Measurements from ENCODE around the gene DUSP8.
"Not testable (repeated sequence)": the region's sequence is repeated elsewhere in the genome, so short reads cannot be mapped to it uniquely, and the experiment has no call there.

DUSP8 gene

DNA sequence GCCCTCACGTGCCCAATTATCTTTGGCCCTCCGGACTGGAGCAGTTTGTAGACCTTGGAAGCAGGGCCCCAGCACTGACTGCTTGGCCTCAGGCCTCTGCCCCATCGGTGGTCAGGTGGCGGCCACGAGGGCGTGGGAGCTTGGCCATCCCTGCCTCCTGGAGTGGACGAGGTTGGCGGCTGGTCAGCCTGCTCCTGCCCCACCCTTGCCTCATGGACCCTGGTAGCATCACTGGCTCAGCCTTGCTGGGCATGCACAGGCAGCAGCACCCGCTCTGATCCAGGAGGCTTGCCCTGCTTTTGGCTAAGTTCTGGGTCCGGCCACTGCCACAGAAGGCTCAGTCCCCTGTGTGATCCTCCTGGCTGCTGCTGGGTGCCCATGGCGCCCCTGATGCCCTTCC, 32.1 kb upstream of the DUSP8 start:
- TF ChIP-seq, protein P1, sequence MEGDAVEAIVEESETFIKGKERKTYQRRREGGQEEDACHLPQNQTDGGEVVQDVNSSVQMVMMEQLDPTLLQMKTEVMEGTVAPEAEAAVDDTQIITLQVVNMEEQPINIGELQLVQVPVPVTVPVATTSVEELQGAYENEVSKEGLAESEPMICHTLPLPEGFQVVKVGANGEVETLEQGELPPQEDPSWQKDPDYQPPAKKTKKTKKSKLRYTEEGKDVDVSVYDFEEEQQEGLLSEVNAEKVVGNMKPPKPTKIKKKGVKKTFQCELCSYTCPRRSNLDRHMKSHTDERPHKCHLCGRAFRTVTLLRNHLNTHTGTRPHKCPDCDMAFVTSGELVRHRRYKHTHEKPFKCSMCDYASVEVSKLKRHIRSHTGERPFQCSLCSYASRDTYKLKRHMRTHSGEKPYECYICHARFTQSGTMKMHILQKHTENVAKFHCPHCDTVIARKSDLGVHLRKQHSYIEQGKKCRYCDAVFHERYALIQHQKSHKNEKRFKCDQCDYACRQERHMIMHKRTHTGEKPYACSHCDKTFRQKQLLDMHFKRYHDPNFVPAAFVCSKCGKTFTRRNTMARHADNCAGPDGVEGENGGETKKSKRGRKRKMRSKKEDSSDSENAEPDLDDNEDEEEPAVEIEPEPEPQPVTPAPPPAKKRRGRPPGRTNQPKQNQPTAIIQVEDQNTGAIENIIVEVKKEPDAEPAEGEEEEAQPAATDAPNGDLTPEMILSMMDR (conservative IDR thresholded peaks at IDR 0.05; ENCODE audit: low read length): no peak
- DNase-seq (ENCODE audit: low read depth): no peak

DNA sequence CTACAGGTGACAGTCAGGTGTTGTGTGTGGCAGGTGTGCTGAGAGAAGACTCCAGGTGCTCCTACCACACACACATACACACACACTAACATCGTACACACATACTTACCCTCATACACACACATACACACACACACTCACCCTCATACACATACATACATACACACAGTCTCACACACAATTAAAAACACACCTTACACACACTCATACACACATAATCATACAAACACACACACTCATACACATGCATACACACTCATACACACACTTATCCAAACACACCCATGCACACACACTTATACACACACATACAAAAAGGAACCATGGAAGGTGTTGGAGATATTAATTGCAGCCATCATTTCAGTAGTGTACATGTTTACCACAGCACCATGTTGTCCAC, 31.6 kb upstream of the DUSP8 start:
- TF ChIP-seq, protein P1 (conservative IDR thresholded peaks at IDR 0.05; ENCODE audit: low read length): no peak

More for the DNA sequence above, 32.1 kb upstream of the DUSP8 start:
- H3K4me3 ChIP-seq (ENCODE audit: low read length): no peak overlapping the region

DNA sequence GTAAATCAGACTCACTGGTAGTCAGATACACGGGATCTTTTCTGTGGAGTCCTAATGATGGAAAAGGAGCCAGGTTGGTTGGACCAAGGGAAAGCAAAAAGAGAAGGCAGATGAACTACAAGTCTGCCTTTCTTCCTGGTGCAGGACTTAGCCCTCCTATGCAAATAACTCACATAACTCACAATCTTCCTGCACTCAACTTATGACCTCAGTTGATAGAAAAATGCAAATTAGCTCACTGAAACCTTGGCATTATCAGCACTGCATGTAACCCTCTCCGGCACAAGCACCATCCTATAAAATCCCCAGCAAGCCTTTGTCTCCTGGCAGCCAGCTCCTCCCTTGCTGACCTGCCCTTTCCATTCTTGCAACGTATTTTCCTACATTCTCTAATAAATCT, 29.6 kb upstream of the DUSP8 start:
- not testable (repeated sequence) for DNase-seq (ENCODE audit: low read depth); H3K4me3 ChIP-seq (ENCODE audit: low read length)

More for the DNA sequence above, 31.6 kb upstream of the DUSP8 start:
- DNase-seq (ENCODE audit: low read depth): no peak
- no peak overlapping the region for H3K4me3 ChIP-seq (ENCODE audit: low read length)

DNA sequence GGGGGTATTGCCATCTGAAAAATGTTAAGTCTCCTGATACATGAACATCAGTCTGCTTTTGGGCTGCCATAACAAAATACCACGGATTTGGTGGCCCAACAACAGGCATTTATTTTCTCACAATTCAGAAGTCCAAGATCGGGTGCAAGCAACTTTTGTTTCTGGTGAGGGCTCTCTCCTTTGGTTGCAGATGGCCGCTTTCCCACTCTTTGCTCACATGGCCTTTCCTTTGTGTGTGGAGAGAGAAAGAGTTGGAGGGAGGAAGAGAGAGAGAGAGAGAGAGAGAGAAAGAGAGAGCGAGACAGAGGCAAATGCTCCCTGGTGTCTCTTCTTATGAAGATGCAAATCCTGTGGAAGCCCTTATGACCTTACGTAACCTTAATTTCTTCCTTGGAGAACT, 28.6 kb upstream of the DUSP8 start:
- TF ChIP-seq, protein P1 (conservative IDR thresholded peaks at IDR 0.05; ENCODE audit: low read length): no peak
- no peak overlapping the region for H3K4me3 ChIP-seq (ENCODE audit: low read length)
- DNase-seq (ENCODE audit: low read depth): no peak

DNA sequence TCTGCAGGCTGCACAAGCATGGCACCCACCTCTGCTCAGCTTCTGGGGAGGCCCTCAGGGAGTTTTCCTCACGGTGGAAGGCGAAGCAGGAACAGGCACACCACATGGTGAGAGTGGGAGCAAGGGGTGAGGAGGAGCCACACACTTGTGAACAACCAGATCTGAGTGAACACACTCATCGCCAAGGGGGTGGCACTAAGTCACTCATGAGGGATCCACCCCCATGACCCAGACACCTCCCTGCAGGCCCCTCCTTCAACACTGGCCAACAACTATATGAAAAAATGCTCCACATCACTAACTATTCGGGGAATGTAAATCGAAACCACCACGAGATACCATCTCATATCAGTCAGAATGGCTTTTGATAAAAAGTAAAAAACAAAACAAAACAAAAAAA, 26.7 kb upstream of the DUSP8 start:
- H3K4me3 ChIP-seq (ENCODE audit: low read length): no peak overlapping the region
- TF ChIP-seq, protein P1 (conservative IDR thresholded peaks at IDR 0.05; ENCODE audit: low read length): no peak
- no peak for DNase-seq (ENCODE audit: low read depth)

DNA sequence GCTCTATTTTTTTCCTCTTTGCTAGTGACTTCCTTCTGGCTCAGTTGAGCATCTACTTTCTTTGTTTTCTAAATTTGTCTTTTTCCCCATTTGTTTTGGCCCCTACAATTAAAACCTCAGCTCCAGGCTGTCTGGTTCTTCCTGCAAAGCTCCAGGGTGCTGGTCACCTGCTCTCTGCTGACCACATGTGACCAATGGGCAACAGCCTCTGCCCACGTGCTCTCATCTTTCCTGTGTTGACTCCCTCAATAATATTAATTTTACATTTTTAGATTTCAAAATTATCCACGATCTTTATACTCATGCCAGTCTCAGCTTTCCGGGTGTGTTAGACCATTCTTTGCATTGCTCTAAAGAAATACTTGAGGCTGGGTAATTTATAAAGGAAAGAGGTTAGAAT, 26.3 kb upstream of the DUSP8 start:
- H3K4me3 ChIP-seq (ENCODE audit: low read length); DNase-seq (ENCODE audit: low read depth): not testable (repeated sequence)

DNA sequence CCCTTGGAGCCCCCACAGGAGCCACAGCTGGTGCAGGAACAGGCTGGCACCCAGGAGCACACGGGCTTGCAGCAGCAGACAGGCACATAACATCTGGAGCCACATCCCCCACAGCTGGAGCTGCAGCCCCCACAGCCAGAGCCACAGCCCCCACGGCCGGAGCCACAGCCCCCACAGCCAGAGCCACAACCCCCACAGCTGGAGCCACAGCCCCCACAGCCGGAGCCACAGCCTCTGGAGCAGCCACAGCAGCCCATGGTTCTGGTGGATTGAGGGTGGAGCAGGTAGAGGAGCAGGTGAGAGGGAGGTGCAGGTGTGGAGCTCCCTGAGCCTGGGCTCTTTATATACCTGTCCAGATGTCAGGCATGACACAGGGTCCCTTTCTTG, 25.9 kb upstream of the DUSP8 start, which contains the start of gene KRTAP5-2:
Gene KRTAP5-2 (minus strand): TSS at position 301 of the 387 bp plus-strand sequence. CDS start 44 bp downstream, at position 257.
- no peak for DNase-seq (ENCODE audit: low read depth)
- TF ChIP-seq, protein P1 (conservative IDR thresholded peaks at IDR 0.05; ENCODE audit: low read length): no peak
- H3K4me3 ChIP-seq (ENCODE audit: low read length): no peak within 1 kb of the TSS

DNA sequence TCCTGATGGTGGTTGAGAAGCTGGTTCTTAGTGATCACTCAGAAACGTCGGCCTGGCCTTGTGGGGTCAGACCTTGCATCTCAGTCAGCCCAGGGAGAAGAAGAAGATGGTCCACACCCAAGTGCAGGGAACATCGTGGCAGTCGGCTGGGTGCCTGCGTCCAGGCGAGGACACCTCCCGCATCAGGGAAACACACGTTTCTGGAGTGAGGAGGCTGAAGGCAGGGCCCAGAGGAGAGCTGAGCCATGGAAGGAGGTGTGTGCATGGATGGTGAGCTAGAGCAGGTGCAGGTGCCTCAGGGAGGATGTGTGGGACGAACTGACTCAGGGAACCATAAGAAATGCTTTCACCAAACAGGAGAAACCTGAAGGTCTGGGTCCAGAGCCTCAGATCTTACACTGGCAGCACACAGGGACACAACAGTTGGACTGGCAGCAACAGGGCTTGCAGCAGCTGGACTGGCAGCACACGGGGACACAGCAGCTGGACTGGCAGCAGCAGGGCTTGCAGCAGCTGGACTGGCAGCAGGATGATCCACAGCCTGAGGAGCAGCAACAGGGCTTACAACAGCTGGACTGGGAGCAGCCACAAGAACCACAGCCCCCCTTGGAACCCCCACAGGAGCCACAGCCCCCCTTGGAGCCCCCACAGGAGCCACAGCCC, 25.4 kb upstream of the DUSP8 start:
- H3K4me3 ChIP-seq (ENCODE audit: low read length): no peak overlapping the region
- TF ChIP-seq, protein P1 (conservative IDR thresholded peaks at IDR 0.05; ENCODE audit: low read length): no peak
- DNase-seq (ENCODE audit: low read depth): no peak

DNA sequence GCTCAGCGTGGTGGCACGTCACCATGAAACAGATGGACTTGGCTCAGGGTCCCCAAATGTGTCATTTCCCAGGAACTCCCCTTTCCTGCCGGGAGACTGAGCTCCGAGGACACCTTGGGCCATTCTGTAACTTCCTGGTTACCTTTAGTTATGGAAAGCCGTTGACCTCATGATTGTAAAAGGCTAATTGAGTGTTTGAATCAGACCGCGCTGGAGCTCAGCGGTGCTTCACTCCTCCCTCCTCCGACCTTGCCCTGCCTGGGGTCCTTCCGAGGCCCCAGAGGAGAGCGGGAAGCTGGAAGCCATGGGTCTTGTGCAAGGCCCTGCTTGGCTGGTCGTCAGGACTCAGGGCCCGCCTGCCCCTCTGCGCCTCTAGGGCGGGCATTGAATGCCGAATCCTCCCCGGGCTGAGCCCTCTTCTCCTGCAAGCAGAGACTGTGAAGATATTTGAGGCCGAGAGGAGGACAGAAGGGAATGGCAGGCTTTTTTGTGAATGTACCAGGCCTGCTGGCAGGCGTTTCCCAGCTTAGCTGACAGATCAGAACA, 24.6 kb upstream of the DUSP8 start:
- not testable (repeated sequence) for H3K4me3 ChIP-seq (ENCODE audit: low read length); DNase-seq (ENCODE audit: low read depth)

DNA sequence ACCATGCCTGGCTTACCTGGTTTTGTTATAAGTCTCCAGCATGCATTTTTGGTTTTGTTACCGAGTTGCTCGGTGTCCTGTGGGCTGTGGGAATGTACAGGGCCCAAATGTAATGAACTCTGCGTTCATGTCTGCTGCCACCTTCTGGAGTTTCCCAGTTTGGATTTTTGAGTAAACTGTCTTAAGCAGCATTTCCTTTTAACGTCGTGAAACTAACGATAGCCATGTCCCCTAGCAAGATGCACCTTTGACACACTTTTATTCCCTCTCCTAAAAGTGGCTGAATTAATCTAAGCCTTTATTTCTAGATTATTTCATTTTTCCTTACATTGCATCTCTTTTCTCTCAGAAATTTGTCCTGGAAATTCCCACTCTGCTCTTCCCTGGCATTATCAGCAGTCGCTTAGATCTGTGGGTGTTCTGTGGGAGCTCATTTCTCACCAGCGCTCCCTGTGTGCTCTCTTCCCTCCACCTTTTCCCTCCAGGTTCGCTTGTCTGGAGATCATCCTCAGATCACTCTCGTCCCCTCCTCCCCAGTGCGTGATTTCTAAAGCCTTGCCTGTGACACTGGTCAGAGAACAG, 24.0 kb upstream of the DUSP8 start:
- H3K4me3 ChIP-seq (ENCODE audit: low read length); DNase-seq (ENCODE audit: low read depth): not testable (repeated sequence)

Data from AG10803 (cell line).